ENCODE data around the gene C1QTNF1. TPM values are rescaled to one million over a fixed set of nuclear protein-coding genes. Genes with fewer than 3 reads are reported as not detected.

The C1QTNF1 gene
- total and polyA plus RNA-seq, 9 of the 15 experiments (the other 6 are each of a cell fraction or from before 2014, with no cell fraction given) = 0.09 TPM; not detected in 8

DNA sequence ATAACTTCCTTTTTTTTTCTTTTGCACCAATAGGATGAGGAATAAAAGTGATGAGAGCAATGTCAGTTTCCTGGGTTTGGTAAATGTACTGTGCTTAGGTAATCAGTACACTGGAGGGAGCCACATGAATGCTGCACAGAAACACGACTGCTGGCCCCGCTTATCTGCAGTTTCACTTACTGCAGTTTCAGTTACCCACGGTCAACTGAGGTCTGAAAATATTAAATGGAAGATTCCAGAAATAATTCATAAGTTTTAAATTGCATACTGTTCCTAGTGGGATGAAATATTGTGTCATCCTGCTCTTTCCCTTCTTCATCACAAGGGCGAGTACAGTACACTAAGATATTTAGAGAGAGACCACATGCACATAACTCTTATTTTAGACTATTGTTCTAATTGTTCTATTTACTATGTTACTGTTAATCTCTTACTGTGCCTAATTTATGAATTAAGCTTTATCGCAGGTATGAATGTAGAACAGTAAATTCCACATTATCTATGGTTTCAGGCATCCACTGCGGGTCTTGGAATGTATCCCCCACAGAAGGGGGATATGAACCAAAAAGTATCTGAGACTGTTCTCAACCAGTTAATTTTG is 37.8 kb upstream of the C1QTNF1 start (continued):
- TF ChIP-seq, protein P1, sequence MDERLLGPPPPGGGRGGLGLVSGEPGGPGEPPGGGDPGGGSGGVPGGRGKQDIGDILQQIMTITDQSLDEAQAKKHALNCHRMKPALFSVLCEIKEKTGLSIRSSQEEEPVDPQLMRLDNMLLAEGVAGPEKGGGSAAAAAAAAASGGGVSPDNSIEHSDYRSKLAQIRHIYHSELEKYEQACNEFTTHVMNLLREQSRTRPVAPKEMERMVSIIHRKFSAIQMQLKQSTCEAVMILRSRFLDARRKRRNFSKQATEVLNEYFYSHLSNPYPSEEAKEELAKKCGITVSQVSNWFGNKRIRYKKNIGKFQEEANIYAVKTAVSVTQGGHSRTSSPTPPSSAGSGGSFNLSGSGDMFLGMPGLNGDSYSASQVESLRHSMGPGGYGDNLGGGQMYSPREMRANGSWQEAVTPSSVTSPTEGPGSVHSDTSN (CRISPR knock-in tag; IDR thresholded peaks at IDR 0.05; ENCODE audit: low read depth) = no peak
- TF ChIP-seq, protein P1 (tag; conservative IDR thresholded peaks at IDR 0.05; ENCODE audit: low read depth) = no peak
- TF ChIP-seq U2AF2 (optimal IDR thresholded peaks at IDR 0.05; ENCODE audit: low read depth, low read length) (no peak), RFX1 (IDR thresholded peaks at IDR 0.05) (no peak), ESRRB (CRISPR knock-in tag; IDR thresholded peaks at IDR 0.05; ENCODE audit: borderline replicate concordance) (no peak), ZBTB33 (CRISPR knock-in tag; IDR thresholded peaks at IDR 0.05) (no peak), ZSCAN29 (IDR thresholded peaks at IDR 0.05) (no peak), ARID3B (CRISPR knock-in tag; IDR thresholded peaks at IDR 0.05; ENCODE audit: borderline replicate concordance) (no peak), ETV1 (tag; conservative IDR thresholded peaks at IDR 0.05; ENCODE audit: low read depth) (no peak), RUNX1 (IDR thresholded peaks at IDR 0.05; ENCODE audit: low read depth) (no peak), FOXP1 (CRISPR knock-in tag; IDR thresholded peaks at IDR 0.05) (no peak), JUN (IDR thresholded peaks at IDR 0.05; ENCODE audit: borderline replicate concordance, low read depth, low read length) (no peak), JUN (CRISPR knock-in tag; IDR thresholded peaks at IDR 0.05; ENCODE audit: borderline replicate concordance) (no peak), U2AF1 (optimal IDR thresholded peaks at IDR 0.05; ENCODE audit: low read depth, low read length) (no peak), ARID1B (IDR thresholded peaks at IDR 0.05) (no peak), MTF1 (CRISPR knock-in tag; IDR thresholded peaks at IDR 0.05; ENCODE audit: borderline replicate concordance) (no peak), FOXA1 (IDR thresholded peaks at IDR 0.05; ENCODE audit: borderline replicate concordance) (no peak), HDAC1 (IDR thresholded peaks at IDR 0.05) (no peak), CBFB (CRISPR knock-in tag; IDR thresholded peaks at IDR 0.05) (no peak), EGR1 (conservative IDR thresholded peaks at IDR 0.05) (no peak), ZC3H8 (IDR thresholded peaks at IDR 0.05) (no peak), MTA2 (IDR thresholded peaks at IDR 0.05; ENCODE audit: low read depth) (no peak)
- TF ChIP-seq, protein P2, sequence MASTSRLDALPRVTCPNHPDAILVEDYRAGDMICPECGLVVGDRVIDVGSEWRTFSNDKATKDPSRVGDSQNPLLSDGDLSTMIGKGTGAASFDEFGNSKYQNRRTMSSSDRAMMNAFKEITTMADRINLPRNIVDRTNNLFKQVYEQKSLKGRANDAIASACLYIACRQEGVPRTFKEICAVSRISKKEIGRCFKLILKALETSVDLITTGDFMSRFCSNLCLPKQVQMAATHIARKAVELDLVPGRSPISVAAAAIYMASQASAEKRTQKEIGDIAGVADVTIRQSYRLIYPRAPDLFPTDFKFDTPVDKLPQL (IDR thresholded peaks at IDR 0.05; ENCODE audit: extremely low read depth, insufficient read length) = no peak

All from K562 (cell line).